Measurements from ENCODE around the gene UQCRC2.

DNA sequence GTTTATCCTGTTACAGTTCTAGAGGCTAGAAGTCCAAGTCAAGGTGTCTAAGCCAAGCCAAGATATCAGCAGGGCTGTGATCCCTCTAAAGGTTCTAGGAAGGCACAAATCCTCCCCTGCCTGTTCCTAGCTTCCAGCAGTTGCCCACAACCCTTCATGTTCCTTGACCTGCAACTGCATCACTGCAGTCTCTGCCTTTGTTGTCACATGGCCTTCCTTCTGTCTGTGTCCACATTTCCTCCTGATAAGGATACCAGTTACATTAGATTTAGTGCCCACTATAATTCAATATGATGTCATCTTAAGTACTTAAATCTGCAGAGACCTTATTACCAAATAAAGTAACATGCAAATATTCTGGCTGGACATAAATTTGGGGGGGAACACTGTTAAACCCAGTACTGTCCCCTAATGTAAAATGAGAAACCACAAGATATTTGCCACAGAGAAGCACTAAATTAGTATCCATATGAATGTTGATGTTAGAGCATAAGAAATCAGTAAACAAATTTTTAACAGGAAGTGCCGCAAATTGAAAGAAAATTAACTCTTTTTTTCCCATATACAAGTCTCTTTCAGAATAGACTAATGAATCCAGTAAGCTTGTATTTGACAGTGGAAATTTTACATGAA is 4.7 kb downstream of the UQCRC2 start:
- TF ChIP-seq, protein P1, sequence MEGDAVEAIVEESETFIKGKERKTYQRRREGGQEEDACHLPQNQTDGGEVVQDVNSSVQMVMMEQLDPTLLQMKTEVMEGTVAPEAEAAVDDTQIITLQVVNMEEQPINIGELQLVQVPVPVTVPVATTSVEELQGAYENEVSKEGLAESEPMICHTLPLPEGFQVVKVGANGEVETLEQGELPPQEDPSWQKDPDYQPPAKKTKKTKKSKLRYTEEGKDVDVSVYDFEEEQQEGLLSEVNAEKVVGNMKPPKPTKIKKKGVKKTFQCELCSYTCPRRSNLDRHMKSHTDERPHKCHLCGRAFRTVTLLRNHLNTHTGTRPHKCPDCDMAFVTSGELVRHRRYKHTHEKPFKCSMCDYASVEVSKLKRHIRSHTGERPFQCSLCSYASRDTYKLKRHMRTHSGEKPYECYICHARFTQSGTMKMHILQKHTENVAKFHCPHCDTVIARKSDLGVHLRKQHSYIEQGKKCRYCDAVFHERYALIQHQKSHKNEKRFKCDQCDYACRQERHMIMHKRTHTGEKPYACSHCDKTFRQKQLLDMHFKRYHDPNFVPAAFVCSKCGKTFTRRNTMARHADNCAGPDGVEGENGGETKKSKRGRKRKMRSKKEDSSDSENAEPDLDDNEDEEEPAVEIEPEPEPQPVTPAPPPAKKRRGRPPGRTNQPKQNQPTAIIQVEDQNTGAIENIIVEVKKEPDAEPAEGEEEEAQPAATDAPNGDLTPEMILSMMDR (IDR thresholded peaks at IDR 0.05) = no peak
- TF ChIP-seq EZH2 (IDR thresholded peaks at IDR 0.05; ENCODE audit: borderline replicate concordance, insufficient read depth, low read depth, low read length, poor library complexity, severe bottlenecking) = no peak
